A673 (cell line): Measurements from ENCODE around the gene AGAP2. TPM values are rescaled to one million over a fixed set of nuclear protein-coding genes. Genes with fewer than 3 reads are reported as not detected.

ENCODE experiments used
- BruUV-seq: library from RNA; stranded (reverse); fragments of 400-500 nt; replicated peaks from 2 replicates; lab custom pipeline; 2021; lab: Mats Ljungman, UMichigan
- CTCF ChIA-PET: fragments of 300-600 bp; sonication (Branson Sonifier 250); formaldehyde crosslinking; loops from one replicate; lab custom pipeline; 2022; ENCODE audit warnings: antibody characterized with exemption; lab: Charles Lee
- POLR2A ChIA-PET: fragments of 300-600 bp; sonication (Branson Sonifier 250); formaldehyde crosslinking; loops from one replicate; lab custom pipeline; 2022; ENCODE audit warnings: antibody characterized with exemption; ENCODE audit not compliant: low non-redundant PET; lab: Charles Lee
- DNase-seq: peaks from one replicate; pipeline ENCODE4 v3.0.0-alpha.2; 2015; ENCODE audit warnings: low spot score
- H3K27ac ChIP-seq: fragments of 200-600 bp; sonication (generic); 2 replicates; pipeline ENCODE4 v1.5.1; 2016; ENCODE audit warnings: mixed run types, low read depth, mild to moderate bottlenecking, mixed read lengths, antibody characterized with exemption, low read length; ENCODE audit not compliant: poor library complexity, severe bottlenecking
- H3K27me3 ChIP-seq: fragments of 200-600 bp; sonication (generic); replicated peaks from 2 replicates; pipeline ENCODE4 v1.6.1; 2017; ENCODE audit warnings: mixed run types, low read depth, mild to moderate bottlenecking, mixed read lengths, antibody characterized with exemption, low read length; ENCODE audit not compliant: insufficient read depth, poor library complexity
- H3K36me3 ChIP-seq: fragments of 200-600 bp; sonication (generic); 2 replicates; pipeline ENCODE4 v1.6.1; 2016; ENCODE audit warnings: mixed run types, mild to moderate bottlenecking, mixed read lengths, antibody characterized with exemption, low read length; ENCODE audit not compliant: insufficient read depth, poor library complexity, severe bottlenecking
- H3K4me1 ChIP-seq: fragments of 200-600 bp; sonication (generic); 2 replicates; pipeline ENCODE4 v1.6.1; 2017; ENCODE audit warnings: mixed run types, mild to moderate bottlenecking, mixed read lengths, antibody characterized with exemption, low read length; ENCODE audit not compliant: insufficient read depth, poor library complexity, severe bottlenecking
- H3K4me3 ChIP-seq: fragments of 200-600 bp; sonication (generic); 2 replicates; pipeline ENCODE4 v1.5.1; 2016; ENCODE audit warnings: low read depth, mixed run types, mild to moderate bottlenecking, mixed read lengths, low read length; ENCODE audit not compliant: poor library complexity, severe bottlenecking
- H3K9me3 ChIP-seq: fragments of 200-600 bp; sonication (generic); 2 replicates; pipeline ENCODE4 v1.6.1; 2016; ENCODE audit warnings: mixed run types, low read depth, mild to moderate bottlenecking, mixed read lengths, antibody characterized with exemption, low read length; ENCODE audit not compliant: poor library complexity, severe bottlenecking
- CTCF ChIP-seq: fragments of 300-800, 200-600 bp; sonication (generic); conservative IDR thresholded peaks from 2 replicates; pipeline ENCODE4 v1.5.1; 2017; ENCODE audit warnings: low read depth, mild to moderate bottlenecking, antibody characterized with exemption, low read length, moderate library complexity, mixed read lengths
- EZH2 ChIP-seq: fragments of 200-600 bp; sonication (generic); IDR thresholded peaks from 2 replicates; pipeline ENCODE4 v1.6.1; 2017; ENCODE audit warnings: borderline replicate concordance, low read depth, mild to moderate bottlenecking, mixed read lengths, antibody characterized with exemption, low read length; ENCODE audit not compliant: poor library complexity, severe bottlenecking
- intact Hi-C: fragments of 100-400 bp; cut with micrococcal nuclease; formaldehyde crosslinking; loops from one replicate; pipeline ENCODE4 v1.10.0; 2022; ENCODE audit not compliant: unreplicated experiment
- total RNA-seq: library from RNA; stranded (reverse); gene quantifications from 2 replicates; pipeline ENCODE4 v1.2.3, GENCODE V29; 2021

The AGAP2 gene
- total RNA-seq, 1 experiment from 2014 or later = 4.0 TPM

DNA sequence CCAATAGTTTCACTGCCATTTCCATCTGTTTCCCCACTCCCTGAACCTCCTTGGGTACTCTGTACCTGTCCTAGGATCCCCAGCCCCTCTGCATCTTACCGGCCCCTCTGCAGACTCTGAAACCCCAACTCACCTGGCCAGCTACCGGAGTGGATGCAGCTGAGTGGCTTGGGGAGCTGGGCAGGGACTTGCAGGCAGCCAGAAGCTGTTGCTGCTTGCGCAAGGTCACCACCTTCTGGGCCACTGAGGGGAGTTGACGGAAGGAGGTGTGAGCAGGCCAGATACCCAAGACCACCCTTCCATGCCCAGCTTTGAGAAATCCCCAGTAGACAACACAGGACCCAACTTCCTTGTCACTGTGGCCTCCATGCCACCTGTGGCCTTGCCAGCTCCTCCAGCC, 6.3 kb downstream of the AGAP2 start:
- no peak for DNase-seq
- no peak overlapping the region for H3K27ac ChIP-seq
- no peaks in the 10 kb centered on the region for H3K9me3 ChIP-seq
- POLR2A ChIA-PET = no interaction called here
- peaks cover 13% of the 10 kb centered on the region for H3K27me3 ChIP-seq
- TF ChIP-seq CTCF (no peak), EZH2 (no peak)
- no peak overlapping the region for H3K4me3 ChIP-seq
- H3K4me1 ChIP-seq = peaks cover 15% of the 10 kb centered on the region
- intact Hi-C loops = no loop called here
- no peaks in the 10 kb centered on the region for H3K36me3 ChIP-seq
- BruUV-seq = no TSS peak
- CTCF ChIA-PET = no interaction called here

GRCh38 chr12:57731411-57732080, 7.0 kb downstream of the AGAP2 start:
- DNase-seq = no peak
- intact Hi-C loops = no loop called here
- CTCF ChIA-PET = no interaction called here
- H3K4me1 ChIP-seq = peaks cover 10% of the 10 kb centered on the region
- BruUV-seq = no TSS peak
- no peaks in the 10 kb centered on the region for H3K36me3 ChIP-seq
- H3K9me3 ChIP-seq = no peaks in the 10 kb centered on the region
- TF ChIP-seq CTCF (no peak), EZH2 (no peak)
- peaks cover 6% of the 10 kb centered on the region for H3K27me3 ChIP-seq
- POLR2A ChIA-PET = no interaction called here
- no peak overlapping the region for H3K27ac ChIP-seq
- H3K4me3 ChIP-seq = no peak overlapping the region

DNA sequence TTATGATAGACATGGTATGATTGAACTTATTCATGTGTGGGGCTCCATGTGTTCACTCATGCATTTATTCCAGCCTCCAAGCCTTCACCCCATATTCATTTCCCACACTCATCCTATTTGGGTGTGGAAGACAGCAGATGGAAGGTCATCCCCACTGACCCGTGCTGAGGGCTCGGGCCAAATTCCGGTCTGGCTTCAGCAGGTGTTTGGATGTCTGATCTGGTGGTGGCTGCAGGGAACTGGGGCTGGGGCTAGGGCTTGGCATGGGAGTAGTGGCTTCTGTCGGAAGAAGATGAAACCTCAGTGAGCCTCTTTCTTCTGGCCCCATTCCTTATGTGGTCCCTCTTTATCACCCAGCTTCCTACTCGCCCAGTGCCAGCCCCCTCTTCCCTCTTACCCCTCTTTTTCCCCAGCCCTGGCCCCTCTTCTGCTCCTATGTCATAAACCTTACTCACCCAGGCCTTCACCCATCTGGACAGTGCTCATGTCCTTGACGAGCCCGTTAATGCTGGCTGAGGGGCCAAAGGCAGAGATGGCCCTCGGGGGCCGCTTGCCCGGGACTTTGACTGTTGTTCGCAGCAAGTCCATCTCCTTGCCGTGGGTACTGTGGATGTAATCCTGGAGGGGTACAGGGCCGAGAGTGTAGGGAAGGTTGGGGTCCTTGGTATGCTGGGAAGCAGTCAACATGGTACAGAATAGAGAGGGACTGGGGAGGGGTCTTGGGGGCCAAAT, 8.0 kb downstream of the AGAP2 start:
- no peak overlapping the region for H3K4me3 ChIP-seq
- DNase-seq = no peak
- H3K9me3 ChIP-seq = no peaks in the 10 kb centered on the region
- no peaks in the 10 kb centered on the region for H3K36me3 ChIP-seq
- no peaks in the 10 kb centered on the region for H3K27me3 ChIP-seq
- CTCF ChIA-PET = no interaction called here
- no TSS peak for BruUV-seq
- TF ChIP-seq CTCF (no peak), EZH2 (no peak)
- POLR2A ChIA-PET = no interaction called here
- H3K4me1 ChIP-seq = peaks cover 7% of the 10 kb centered on the region
- intact Hi-C loops = no loop called here
- no peak overlapping the region for H3K27ac ChIP-seq
